MCF 10A (cell line): ENCODE results near the gene DNM3. TPM values are rescaled to one million over a fixed set of nuclear protein-coding genes. Genes with fewer than 3 reads are reported as not detected.

Experiments used
- BruUV-seq: library from RNA; stranded (reverse); fragments of 400-500 nt; replicated peaks from 2 replicates; lab custom pipeline; 2021; lab: Mats Ljungman, UMichigan
- CTCF ChIA-PET: fragments of 300-600 bp; sonication (Branson Sonifier 250); formaldehyde crosslinking; extraction: SDS; loops from one replicate; lab custom pipeline; 2021; ENCODE audit warnings: antibody characterized with exemption, inconsistent platforms; lab: Yijun Ruan, JAX
- POLR2A ChIA-PET: fragments of 300-600, 350-650 bp; sonication (Branson Sonifier 250); formaldehyde crosslinking; extraction: SDS; loops from one replicate; lab custom pipeline; 2020; ENCODE audit warnings: antibody characterized with exemption, inconsistent platforms; lab: Yijun Ruan, JAX
- DNase-seq: peaks from one replicate; pipeline ENCODE4 v3.0.0-alpha.2; 2018; ENCODE audit not compliant: unreplicated experiment
- H3K27ac Mint-ChIP-seq: one replicate; pipeline ENCODE4 v1.8.0; 2022; ENCODE audit warnings: mild to moderate bottlenecking, low read depth, mixed read lengths; ENCODE audit not compliant: unreplicated experiment
- H3K27me3 Mint-ChIP-seq: one replicate; pipeline ENCODE4 v1.8.0; 2022; ENCODE audit warnings: mixed read lengths; ENCODE audit not compliant: insufficient read depth, unreplicated experiment
- H3K36me3 Mint-ChIP-seq: one replicate; pipeline ENCODE4 v1.8.0; 2022; ENCODE audit warnings: mild to moderate bottlenecking, moderate library complexity, mixed read lengths; ENCODE audit not compliant: insufficient read depth, unreplicated experiment
- H3K4me1 Mint-ChIP-seq: one replicate; pipeline ENCODE4 v1.8.0; 2022; ENCODE audit warnings: mixed read lengths; ENCODE audit not compliant: insufficient read depth, unreplicated experiment
- H3K4me3 Mint-ChIP-seq: one replicate; pipeline ENCODE4 v1.8.0; 2022; ENCODE audit warnings: mild to moderate bottlenecking, moderate library complexity, mixed read lengths; ENCODE audit not compliant: unreplicated experiment
- H3K9me3 Mint-ChIP-seq: one replicate; pipeline ENCODE4 v1.8.0; 2022; ENCODE audit warnings: mixed read lengths; ENCODE audit not compliant: unreplicated experiment
- CTCF ChIP-seq: fragments of 200-600 bp; IDR thresholded peaks from one replicate; pipeline ENCODE4 v1.8.0; 2022; ENCODE audit warnings: antibody characterized with exemption, mild to moderate bottlenecking; ENCODE audit not compliant: unreplicated experiment
- intact Hi-C: fragments of 100-400 bp; cut with micrococcal nuclease; formaldehyde crosslinking; loops from 2 replicates; pipeline ENCODE4 v1.14.1; 2022
- total RNA-seq: library from RNA; stranded (reverse); gene quantifications from 2 replicates; pipeline ENCODE4 v1.2.3, GENCODE V29; 2022

Gene DNM3
- total RNA-seq, 1 experiment from 2014 or later = 0.68 TPM

- CTCF ChIA-PET = interaction anchor here (0.6 to 12.9 kb wide), 9 partner anchors 10 to 321 kb away, joined by 3 to 155 read pairs (median 4); no protein-coding TSS in a partner anchor
- Mint-ChIP-seq H3K36me3 (no peaks in the 10 kb centered on the region), H3K9me3 (no peaks in the 10 kb centered on the region), H3K27me3 (no peaks in the 10 kb centered on the region), H3K27ac (no peak overlapping the region), H3K4me3 (no peak overlapping the region), H3K4me1 (no peaks in the 10 kb centered on the region)
- BruUV-seq = no TSS peak
- POLR2A ChIA-PET = interaction anchor here (2.0 kb wide), 1 partner anchor 165 kb away, joined by 5 read pairs; no protein-coding TSS in a partner anchor
- intact Hi-C loops = no loop called here
- TF ChIP-seq CTCF = no peak
- DNase-seq = no peak
Measured at GRCh38 chr1:171965777-171966176, 124.5 kb downstream of the DNM3 start.

DNA sequence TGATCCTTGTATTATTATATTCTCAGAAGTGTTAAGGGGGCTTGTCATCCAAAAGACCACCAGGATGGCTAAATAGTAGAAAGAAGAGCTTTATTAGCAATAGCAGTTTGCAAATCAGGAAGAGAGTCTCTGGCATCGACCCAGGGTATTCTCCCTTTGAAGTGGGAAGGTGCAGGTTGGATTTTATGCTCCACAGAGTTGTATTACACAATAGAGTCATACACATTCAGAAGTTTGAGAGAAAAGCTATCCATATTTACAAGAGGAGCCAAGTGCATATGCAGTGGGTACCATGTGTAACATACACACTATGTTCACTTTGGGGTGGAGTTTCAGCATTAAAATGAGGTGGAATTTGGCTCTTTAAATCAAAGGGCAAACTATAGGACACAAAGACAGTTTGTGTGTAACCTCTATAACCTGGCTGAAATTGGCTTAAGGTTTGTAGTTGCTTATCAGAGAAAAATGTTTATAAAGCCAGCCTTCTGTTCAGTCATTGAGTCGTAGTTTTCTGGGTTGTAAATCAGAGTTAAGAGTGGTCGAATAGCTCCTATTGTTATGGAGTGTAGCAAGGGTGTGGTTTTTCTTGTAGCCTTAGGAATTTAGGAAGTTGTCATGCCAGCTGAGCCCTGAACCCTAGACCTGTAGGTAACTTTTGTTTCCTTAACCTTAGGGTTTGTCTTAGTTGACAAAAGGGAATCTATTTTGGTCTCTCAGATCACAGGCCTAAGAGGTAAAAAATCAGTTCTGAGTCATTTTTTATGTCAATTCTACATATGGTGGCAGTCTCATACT, 125.3 kb downstream of the DNM3 start:
- no peak for DNase-seq
- ChIA-PET CTCF (interaction anchor here (0.6 to 12.9 kb wide), 8 partner anchors 10 to 321 kb away, joined by 3 to 155 read pairs (median 6); partner anchors contain the start of gene DNM3), POLR2A (no interaction called here)
- H3K9me3 Mint-ChIP-seq = no peaks in the 10 kb centered on the region
- no peaks in the 10 kb centered on the region for H3K4me1 Mint-ChIP-seq
- intact Hi-C loops = no loop called here
- no TSS peak for BruUV-seq
- no peaks in the 10 kb centered on the region for H3K36me3 Mint-ChIP-seq
- no peak overlapping the region for H3K4me3 Mint-ChIP-seq
- no peak for TF ChIP-seq CTCF
- no peak overlapping the region for H3K27ac Mint-ChIP-seq
- no peaks in the 10 kb centered on the region for H3K27me3 Mint-ChIP-seq

DNA sequence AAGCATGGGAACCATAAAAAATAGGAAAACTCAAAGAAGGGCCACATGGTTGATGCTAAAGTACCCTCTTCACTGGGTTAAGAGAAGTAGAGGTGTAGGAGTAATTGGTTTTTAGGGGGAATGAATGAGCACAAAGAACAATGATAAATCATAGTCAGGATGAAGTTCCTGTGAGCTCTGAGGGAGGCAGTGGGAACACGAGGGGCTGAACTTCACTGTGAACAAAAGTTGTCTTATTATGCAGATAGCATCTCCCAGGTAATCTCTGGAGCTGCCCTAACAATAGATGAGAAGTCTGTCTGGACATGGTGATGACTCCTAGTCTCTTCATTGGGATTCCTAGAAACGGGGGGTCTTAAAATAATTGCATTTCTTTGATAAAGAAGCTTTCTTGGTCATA, 127.9 kb downstream of the DNM3 start:
- H3K27me3 Mint-ChIP-seq = no peaks in the 10 kb centered on the region
- ChIA-PET POLR2A (interaction anchor here (0.5 kb wide), 1 partner anchor 10 kb away, joined by 3 read pairs; no protein-coding TSS in a partner anchor), CTCF (interaction anchor here (0.6 to 12.9 kb wide), 7 partner anchors 15 to 325 kb away, joined by 3 to 155 read pairs (median 6); partner anchors contain the start of gene DNM3)
- no TSS peak for BruUV-seq
- no peaks in the 10 kb centered on the region for H3K9me3 Mint-ChIP-seq
- intact Hi-C loops = no loop called here
- no peak for TF ChIP-seq CTCF
- no peaks in the 10 kb centered on the region for H3K4me1 Mint-ChIP-seq
- H3K4me3 Mint-ChIP-seq = no peak overlapping the region
- DNase-seq = no peak
- no peaks in the 10 kb centered on the region for H3K36me3 Mint-ChIP-seq
- no peak overlapping the region for H3K27ac Mint-ChIP-seq

DNA sequence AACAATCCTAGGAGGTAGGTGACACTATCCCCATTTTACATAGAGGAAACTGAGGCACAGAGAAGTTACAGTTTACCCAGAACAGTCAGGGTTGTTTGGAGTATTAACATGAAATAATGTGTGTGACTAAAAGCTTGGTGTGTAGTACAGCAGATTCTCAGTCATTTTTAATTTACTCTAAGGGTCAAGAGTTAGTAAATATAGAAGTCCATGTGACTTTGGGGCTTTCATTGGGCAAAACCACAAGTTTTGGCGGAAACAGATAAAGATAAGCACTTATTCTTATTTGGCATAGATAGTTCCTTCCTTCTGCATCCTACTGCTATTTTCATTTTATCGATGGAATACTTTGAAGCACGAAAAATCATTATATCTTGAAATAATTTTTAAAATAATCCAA, 128.5 kb downstream of the DNM3 start:
- Mint-ChIP-seq H3K27ac (no peak overlapping the region), H3K36me3 (no peaks in the 10 kb centered on the region), H3K4me1 (no peaks in the 10 kb centered on the region), H3K4me3 (no peak overlapping the region), H3K27me3 (no peaks in the 10 kb centered on the region), H3K9me3 (no peaks in the 10 kb centered on the region)
- no TSS peak for BruUV-seq
- no peak for DNase-seq
- ChIA-PET CTCF (interaction anchor here (0.6 to 12.9 kb wide), 3 partner anchors 14 to 169 kb away, joined by 3 to 155 read pairs (median 76); no protein-coding TSS in a partner anchor), POLR2A (interaction anchor here (0.5 kb wide), 1 partner anchor 11 kb away, joined by 3 read pairs; no protein-coding TSS in a partner anchor)
- no peak for TF ChIP-seq CTCF
- intact Hi-C loops = no loop called here
